Measurements from ENCODE around the gene ESPN. TPM values are rescaled to one million over a fixed set of nuclear protein-coding genes. Genes with fewer than 3 reads are reported as not detected.

The ESPN gene
- total RNA-seq, 1 experiment from 2014 or later: 53.1 TPM

DNA sequence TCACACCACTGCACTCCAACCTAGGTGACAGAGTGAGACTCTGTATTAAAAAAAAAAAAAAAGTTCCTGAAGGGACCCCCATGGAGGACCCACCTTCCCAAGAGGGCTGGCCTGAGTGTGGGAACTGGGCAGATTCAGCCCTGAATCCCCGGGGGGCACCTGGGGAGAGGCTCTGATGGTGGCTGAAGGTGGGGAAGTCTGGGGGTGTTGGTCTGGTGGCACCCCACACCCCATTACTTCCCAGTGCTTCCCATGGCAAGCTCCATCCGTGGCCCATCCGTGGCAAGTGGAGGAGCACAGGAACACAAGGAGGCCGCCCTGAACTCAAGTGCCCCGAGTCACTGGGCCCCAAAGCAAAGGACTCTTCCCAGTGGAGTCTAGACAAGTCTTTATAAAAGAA lies 42.2 kb downstream of the ESPN start:
- no peaks in the 10 kb centered on the region for H3K9me3 Mint-ChIP-seq

More for the DNA sequence above, 42.2 kb downstream of the ESPN start:
- Mint-ChIP-seq H3K27me3 (ENCODE audit: low read depth) (no peaks in the 10 kb centered on the region; the same call in 1 of the 2 replicates), H3K27ac (no peak overlapping the region), H3K4me3 (no peak overlapping the region), H3K4me1 (peaks cover 3 to 12% of the 10 kb centered on the region in 2 experiments; a peak in 3 of 4 replicates), H3K36me3 (ENCODE audit: insufficient read depth in 1 of 3, low read depth in 3 of 3) (peaks cover 8 to 51% (median 47%) of the 10 kb centered on the region in 3 experiments; a peak in 6 of 7 replicates)
- no peak overlapping the region for H3K4me2 ChIP-seq (ENCODE audit: insufficient read depth, insufficient read length, low read length)
- H3K4me1 ChIP-seq (ENCODE audit: insufficient read depth, low read length): no peaks in the 10 kb centered on the region; the same call in 1 of the 2 replicates
- no peak overlapping the region for H3K14ac ChIP-seq (ENCODE audit: insufficient read depth, low read length)
- no peak overlapping the region for H3K9ac ChIP-seq (ENCODE audit: extremely low read depth, insufficient read length, low read length)
- no peak overlapping the region for H2BK20ac ChIP-seq (ENCODE audit: low read depth, low read length, poor library complexity, severe bottlenecking)
- H4K20me1 ChIP-seq (ENCODE audit: control insufficient read depth, insufficient read depth, insufficient read length): no peaks in the 10 kb centered on the region
- no peaks in the 10 kb centered on the region for H3K23me2 ChIP-seq (ENCODE audit: insufficient read length, low read depth, low read length, poor library complexity, severe bottlenecking)
- no peak overlapping the region for H3K23ac ChIP-seq (ENCODE audit: insufficient read length, low read depth, low read length)
- H3K27me3 ChIP-seq (ENCODE audit: insufficient read depth, low read length): no peaks in the 10 kb centered on the region
- no peak overlapping the region for H3T11ph ChIP-seq (ENCODE audit: low read length)
- H3K27ac ChIP-seq (ENCODE audit: insufficient read length, low read depth, low read length): no peak overlapping the region
- no peaks in the 10 kb centered on the region for H3K79me2 ChIP-seq (ENCODE audit: insufficient read depth, low read length)
- H3K79me1 ChIP-seq (ENCODE audit: insufficient read depth, low read depth, low read length, poor library complexity, severe bottlenecking): no peaks in the 10 kb centered on the region
- no peak overlapping the region for H4K91ac ChIP-seq (ENCODE audit: insufficient read length, low read depth, low read length)
- TF ChIP-seq, protein P1, sequence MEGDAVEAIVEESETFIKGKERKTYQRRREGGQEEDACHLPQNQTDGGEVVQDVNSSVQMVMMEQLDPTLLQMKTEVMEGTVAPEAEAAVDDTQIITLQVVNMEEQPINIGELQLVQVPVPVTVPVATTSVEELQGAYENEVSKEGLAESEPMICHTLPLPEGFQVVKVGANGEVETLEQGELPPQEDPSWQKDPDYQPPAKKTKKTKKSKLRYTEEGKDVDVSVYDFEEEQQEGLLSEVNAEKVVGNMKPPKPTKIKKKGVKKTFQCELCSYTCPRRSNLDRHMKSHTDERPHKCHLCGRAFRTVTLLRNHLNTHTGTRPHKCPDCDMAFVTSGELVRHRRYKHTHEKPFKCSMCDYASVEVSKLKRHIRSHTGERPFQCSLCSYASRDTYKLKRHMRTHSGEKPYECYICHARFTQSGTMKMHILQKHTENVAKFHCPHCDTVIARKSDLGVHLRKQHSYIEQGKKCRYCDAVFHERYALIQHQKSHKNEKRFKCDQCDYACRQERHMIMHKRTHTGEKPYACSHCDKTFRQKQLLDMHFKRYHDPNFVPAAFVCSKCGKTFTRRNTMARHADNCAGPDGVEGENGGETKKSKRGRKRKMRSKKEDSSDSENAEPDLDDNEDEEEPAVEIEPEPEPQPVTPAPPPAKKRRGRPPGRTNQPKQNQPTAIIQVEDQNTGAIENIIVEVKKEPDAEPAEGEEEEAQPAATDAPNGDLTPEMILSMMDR (conservative IDR thresholded peaks at IDR 0.05): no peak
- H2AFZ ChIP-seq (ENCODE audit: low read length): no peak overlapping the region
- H2BK12ac ChIP-seq (ENCODE audit: insufficient read length, low read depth, low read length): no peak overlapping the region
- H2BK120ac ChIP-seq (ENCODE audit: low read depth, low read length, poor library complexity, severe bottlenecking): no peak overlapping the region
- no peak overlapping the region for H3K18ac ChIP-seq (ENCODE audit: insufficient read length, low read depth, low read length)
- H3K9me3 ChIP-seq (ENCODE audit: control insufficient read depth, low read depth, low read length): no peaks in the 10 kb centered on the region
- no CpG with 5 or more reads among the region's 5 CpGs for WGBS (ENCODE audit: extremely low coverage, insufficient read length, low lambda C conversion rate)
- H2BK15ac ChIP-seq (ENCODE audit: low read depth, low read length): no peak overlapping the region
- H3K4ac ChIP-seq (ENCODE audit: low read depth, low read length): no peak overlapping the region
- no peak overlapping the region for H2BK5ac ChIP-seq (ENCODE audit: insufficient read length, low read length)
- H4K5ac ChIP-seq (ENCODE audit: insufficient read length, low read depth, low read length): no peak overlapping the region
- H3K56ac ChIP-seq (ENCODE audit: insufficient read length, low read depth, low read length): no peak overlapping the region
- no peak overlapping the region for H2AK5ac ChIP-seq (ENCODE audit: insufficient read length, low read length)
- no peak overlapping the region for H4K8ac ChIP-seq (replicated peaks; ENCODE audit: insufficient read length, low read depth, low read length)
- no peak for DNase-seq
